AG04449 (cell line): ENCODE data around the gene TSACC.
A peak's percentile ranks its signal among the peaks of the same experiment; 100 is the strongest.
"Not testable (repeated sequence)": the region's sequence is repeated elsewhere in the genome, so short reads cannot be mapped to it uniquely, and the experiment has no call there.

ENCODE experiments used
- CTCF ChIA-PET: fragments of 350-600 bp; formaldehyde crosslinking; extraction: SDS; loops from one replicate; lab custom pipeline; 2021; ENCODE audit warnings: antibody characterized with exemption; lab: Yijun Ruan, JAX
- POLR2A ChIA-PET: fragments of 400-600, 350-600 bp; formaldehyde crosslinking; extraction: SDS; loops from one replicate; lab custom pipeline; 2020; ENCODE audit warnings: antibody characterized with exemption, inconsistent platforms; lab: Yijun Ruan, JAX
- DNase-seq: peaks from one replicate; pipeline ENCODE4 v3.0.0-alpha.2; 2010; ENCODE audit warnings: low read depth, low spot score
- H3K4me3 ChIP-seq: 2 replicates; pipeline ENCODE4 v1.5.1; 2011; ENCODE audit warnings: low read depth, mild to moderate bottlenecking, control low read depth, low read length
- CTCF ChIP-seq: IDR thresholded peaks from one replicate; pipeline ENCODE4 v1.5.1; 2011; ENCODE audit warnings: mild to moderate bottlenecking, moderate library complexity, low read length, control low read depth, inconsistent platforms; ENCODE audit not compliant: insufficient read depth; ENCODE audit errors: missing control alignments

TSACC gene

GRCh38 chr1:156337888-156338179 lies 492 bp upstream of the TSACC start:
- POLR2A ChIA-PET = interaction anchor here (0.9 kb wide), 1 partner anchor 19 kb away, joined by 3 read pairs; no protein-coding TSS in a partner anchor
- peak; percentile 7 for TF ChIP-seq CTCF
- no peak for DNase-seq
- CTCF ChIA-PET = interaction anchor here (0.5 to 7.7 kb wide), 6 partner anchors 9 to 108 kb away, joined by 3 to 78 read pairs (median 3); no protein-coding TSS in a partner anchor
- peak overlapping the region; percentile 97 for H3K4me3 ChIP-seq

- POLR2A ChIA-PET = no interaction called here
- no peak for TF ChIP-seq CTCF
- DNase-seq = no peak
- no peak overlapping the region for H3K4me3 ChIP-seq
- CTCF ChIA-PET = interaction anchor here (0.8 to 3.2 kb wide), 4 partner anchors 9 to 103 kb away, joined by 4 to 27 read pairs (median 5); no protein-coding TSS in a partner anchor
Observed at GRCh38 chr1:156342166-156342955, 4.0 kb downstream of the TSACC start.

- ChIA-PET POLR2A (no interaction called here), CTCF (interaction anchor here (0.9 to 5.9 kb wide), 5 partner anchors 8 to 248 kb away, joined by 3 to 82 read pairs (median 4); no protein-coding TSS in a partner anchor)
- TF ChIP-seq CTCF = no peak
- no peak overlapping the region for H3K4me3 ChIP-seq
- no peak for DNase-seq
Observed at GRCh38 chr1:156344409-156344808, 6.1 kb downstream of the TSACC start.

- CTCF ChIA-PET = interaction anchor here (0.7 to 5.9 kb wide), 4 partner anchors 9 to 100 kb away, joined by 3 to 82 read pairs (median 4); no protein-coding TSS in a partner anchor
Observed at GRCh38 chr1:156346035-156346434, 7.7 kb downstream of the TSACC start.

GRCh38 chr1:156346636-156347035 lies 8.3 kb downstream of the TSACC start:
- TF ChIP-seq CTCF = no peak
- CTCF ChIA-PET = interaction anchor here (0.7 to 5.9 kb wide), 7 partner anchors 10 to 513 kb away, joined by 3 to 82 read pairs (median 4); no protein-coding TSS in a partner anchor
- H3K4me3 ChIP-seq = no peak overlapping the region
- POLR2A ChIA-PET = no interaction called here
- peak; percentile 55 for DNase-seq

More at GRCh38 chr1:156346035-156346434, 7.7 kb downstream of the TSACC start:
- POLR2A ChIA-PET, DNase-seq, H3K4me3 ChIP-seq: not testable (repeated sequence)

GRCh38 chr1:156347331-156347730 lies 9.0 kb downstream of the TSACC start:
- ChIA-PET POLR2A (interaction anchor here (0.8 kb wide), 1 partner anchor 201 kb away, joined by 3 read pairs; no protein-coding TSS in a partner anchor), CTCF (interaction anchor here (1.0 to 5.9 kb wide), 8 partner anchors 9 to 512 kb away, joined by 3 to 82 read pairs (median 4); no protein-coding TSS in a partner anchor)
- TF ChIP-seq CTCF = no peak
- no peak overlapping the region for H3K4me3 ChIP-seq
- DNase-seq = peak; percentile 51

- DNase-seq, POLR2A ChIA-PET, H3K4me3 ChIP-seq: not testable (repeated sequence)
- CTCF ChIA-PET = interaction anchor here (0.8 to 1.9 kb wide), 6 partner anchors 8 to 94 kb away, joined by 3 to 10 read pairs (median 3); partner anchors contain the start of gene CCT3
Observed at GRCh38 chr1:156352481-156352880, 14.2 kb downstream of the TSACC start.
